Breast epithelium (tissue), 4 donors: ENCODE measurements around the gene CLDN15. TPM values are rescaled to one million over a fixed set of nuclear protein-coding genes. Genes with fewer than 3 reads are reported as not detected.

ENCODE experiments used
- DNase-seq, 2 donors: peaks; one replicate each; pipeline ENCODE4 v3.0.0-alpha.2; 2019; ENCODE audit warnings: low spot score in 2 of 2
- H3K27ac ChIP-seq, 2 donors: fragments of 200-600 bp; sonication (generic) in 1 of 2; one replicate each; pipeline ENCODE4 v1.5.1; 2016 to 2019; ENCODE audit warnings: mild to moderate bottlenecking in 1 of 2
- H3K27me3 ChIP-seq, 2 donors: fragments of 200-600 bp; sonication (generic) in 1 of 2; one replicate each; pipeline versions ENCODE4 v1.5.1 to v1.6.0; 2017 to 2019; ENCODE audit warnings: control low read depth in 1 of 2, mild to moderate bottlenecking in 1 of 2
- H3K36me3 ChIP-seq: fragments of 200-600 bp; one replicate; pipeline ENCODE4 v1.5.1; 2019
- H3K4me1 ChIP-seq, 2 donors: fragments of 200-600 bp; sonication (generic); one replicate each; pipeline ENCODE4 v1.5.1; 2016 to 2019; ENCODE audit warnings: control low read depth in 1 of 2
- H3K4me3 ChIP-seq, 3 donors: fragments of 200-600 bp; sonication (generic); 1 replicate in 2 of 3; 2 replicates in 1 of 3; pipeline ENCODE4 v1.5.1; 2016 to 2019; ENCODE audit warnings: mild to moderate bottlenecking in 3 of 3, moderate library complexity in 2 of 3
- H3K9me3 ChIP-seq, 2 donors: fragments of 200-600 bp; sonication (generic) in 1 of 2; one replicate each; pipeline ENCODE4 v1.5.1; 2016 to 2019; ENCODE audit warnings: control low read depth in 1 of 2
- POLR2A ChIP-seq: fragments of 450-650 bp; IDR thresholded peaks from one replicate; pipeline ENCODE4 v1.6.1; 2016; ENCODE audit warnings: antibody characterized with exemption, mild to moderate bottlenecking, moderate library complexity
- POLR2AphosphoS5 ChIP-seq, 3 donors: sonication (generic); formaldehyde crosslinking; IDR thresholded peaks; one replicate each; pipeline ENCODE4 v1.6.1; 2017; ENCODE audit warnings: antibody characterized with exemption in 3 of 3
- intact Hi-C: fragments of 100-400 bp; cut with DNase I; formaldehyde crosslinking; loops from one replicate; pipeline ENCODE4 v1.15.1; 2023; ENCODE audit warnings: low total_unique reads
- total RNA-seq, 3 donors: library from RNA; depleted of rRNA; stranded (reverse); fragments of >200 nt; gene quantifications; one replicate each; pipeline ENCODE4 v1.1.0, GENCODE V29; 2016
- TF ChIP-seq, protein P1 (sequence below), 3 donors: fragments of 450-650 bp; IDR thresholded peaks; one replicate each; pipeline ENCODE4 v1.5.1; 2016 to 2017; ENCODE audit warnings: antibody characterized with exemption in 3 of 3, mild to moderate bottlenecking in 3 of 3, moderate library complexity in 3 of 3

CLDN15 gene
- total RNA-seq, 3 donors from 2014 or later, result 14.4 to 44.6 (median 17.1) TPM

DNA sequence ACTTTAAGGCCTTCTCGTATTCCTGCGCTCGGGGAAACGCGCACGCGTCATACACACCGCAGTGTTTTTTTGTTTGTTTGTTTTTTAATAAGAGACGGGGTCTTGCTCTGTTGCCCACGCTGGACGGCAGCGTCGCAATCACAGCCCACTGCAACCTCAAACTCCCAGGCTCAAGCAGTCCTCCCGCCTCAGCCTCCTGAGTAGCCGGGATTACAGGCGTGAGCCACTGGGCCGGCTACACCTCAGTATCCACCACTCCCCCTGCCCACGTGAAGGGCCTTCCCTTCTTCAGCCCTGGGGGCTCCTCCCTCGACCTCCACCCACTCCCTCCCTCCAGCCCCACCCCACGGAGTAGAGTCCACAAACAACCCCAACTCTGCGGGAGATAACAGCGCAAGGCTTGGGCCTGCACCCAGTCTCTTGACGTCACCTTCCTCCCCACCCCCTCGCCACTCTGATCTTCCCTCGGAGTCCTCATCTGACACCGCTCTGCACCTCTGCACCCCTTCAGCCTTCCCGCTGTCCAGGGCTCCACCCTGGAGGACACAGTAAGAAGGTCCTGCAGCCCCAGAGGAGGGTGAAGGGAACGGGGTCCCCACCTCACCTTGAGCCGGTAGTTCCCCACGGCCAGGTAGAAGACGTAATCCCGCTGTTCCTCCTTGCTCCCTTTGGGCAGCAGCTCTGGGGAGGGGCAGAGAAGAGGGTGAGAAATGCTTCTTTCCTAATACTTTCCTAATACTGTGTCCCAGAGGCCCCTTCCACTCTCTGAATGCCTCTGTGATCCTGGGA is 2.8 kb upstream of the CLDN15 start:
- H3K27me3 ChIP-seq, result no peaks in the 10 kb centered on the region
- peak overlapping the region in 1 of 3 donors; percentile 10 for H3K4me3 ChIP-seq
- TF ChIP-seq POLR2AphosphoS5 (IDR thresholded peaks at IDR 0.05), result no peak
- no peak for TF ChIP-seq POLR2A
- TF ChIP-seq, protein P1, sequence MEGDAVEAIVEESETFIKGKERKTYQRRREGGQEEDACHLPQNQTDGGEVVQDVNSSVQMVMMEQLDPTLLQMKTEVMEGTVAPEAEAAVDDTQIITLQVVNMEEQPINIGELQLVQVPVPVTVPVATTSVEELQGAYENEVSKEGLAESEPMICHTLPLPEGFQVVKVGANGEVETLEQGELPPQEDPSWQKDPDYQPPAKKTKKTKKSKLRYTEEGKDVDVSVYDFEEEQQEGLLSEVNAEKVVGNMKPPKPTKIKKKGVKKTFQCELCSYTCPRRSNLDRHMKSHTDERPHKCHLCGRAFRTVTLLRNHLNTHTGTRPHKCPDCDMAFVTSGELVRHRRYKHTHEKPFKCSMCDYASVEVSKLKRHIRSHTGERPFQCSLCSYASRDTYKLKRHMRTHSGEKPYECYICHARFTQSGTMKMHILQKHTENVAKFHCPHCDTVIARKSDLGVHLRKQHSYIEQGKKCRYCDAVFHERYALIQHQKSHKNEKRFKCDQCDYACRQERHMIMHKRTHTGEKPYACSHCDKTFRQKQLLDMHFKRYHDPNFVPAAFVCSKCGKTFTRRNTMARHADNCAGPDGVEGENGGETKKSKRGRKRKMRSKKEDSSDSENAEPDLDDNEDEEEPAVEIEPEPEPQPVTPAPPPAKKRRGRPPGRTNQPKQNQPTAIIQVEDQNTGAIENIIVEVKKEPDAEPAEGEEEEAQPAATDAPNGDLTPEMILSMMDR (IDR thresholded peaks at IDR 0.05), result no peak
- peaks cover 0 to 11% of the 10 kb centered on the region in 2 donors for H3K4me1 ChIP-seq
- no peaks in the 10 kb centered on the region for H3K9me3 ChIP-seq
- no peak for DNase-seq
- intact Hi-C loops, result no loop called here
- peak overlapping the region; percentile 43 to 93 for H3K27ac ChIP-seq
- no peaks in the 10 kb centered on the region for H3K36me3 ChIP-seq

DNA sequence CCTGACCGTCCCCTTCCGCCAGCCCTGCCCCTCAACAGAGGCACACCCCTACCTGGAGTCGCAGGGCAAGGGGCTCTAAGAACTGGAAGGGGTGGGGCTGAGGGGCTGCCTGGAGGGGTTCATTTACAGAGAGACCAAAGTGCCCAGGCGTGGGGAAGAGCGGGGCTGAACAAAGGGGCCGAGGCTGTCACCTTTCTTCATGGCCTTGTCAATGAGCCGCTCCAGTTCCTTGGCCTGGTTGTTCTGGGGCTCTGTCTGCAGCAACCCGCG is 2.3 kb upstream of the CLDN15 start:
- Histone ChIP-seq H3K36me3 (no peaks in the 10 kb centered on the region), H3K4me3 (no peak overlapping the region), H3K27me3 (no peaks in the 10 kb centered on the region), H3K4me1 (peaks cover 0 to 11% of the 10 kb centered on the region in 2 donors), H3K9me3 (no peaks in the 10 kb centered on the region), H3K27ac (peak overlapping the region; percentile 71 to 93)
- TF ChIP-seq, protein P1 (IDR thresholded peaks at IDR 0.05), result no peak
- intact Hi-C loops, result loop anchor here (5.0 kb wide), 1 partner anchor 937 kb away; no protein-coding TSS in a partner anchor
- no peak for DNase-seq

DNA sequence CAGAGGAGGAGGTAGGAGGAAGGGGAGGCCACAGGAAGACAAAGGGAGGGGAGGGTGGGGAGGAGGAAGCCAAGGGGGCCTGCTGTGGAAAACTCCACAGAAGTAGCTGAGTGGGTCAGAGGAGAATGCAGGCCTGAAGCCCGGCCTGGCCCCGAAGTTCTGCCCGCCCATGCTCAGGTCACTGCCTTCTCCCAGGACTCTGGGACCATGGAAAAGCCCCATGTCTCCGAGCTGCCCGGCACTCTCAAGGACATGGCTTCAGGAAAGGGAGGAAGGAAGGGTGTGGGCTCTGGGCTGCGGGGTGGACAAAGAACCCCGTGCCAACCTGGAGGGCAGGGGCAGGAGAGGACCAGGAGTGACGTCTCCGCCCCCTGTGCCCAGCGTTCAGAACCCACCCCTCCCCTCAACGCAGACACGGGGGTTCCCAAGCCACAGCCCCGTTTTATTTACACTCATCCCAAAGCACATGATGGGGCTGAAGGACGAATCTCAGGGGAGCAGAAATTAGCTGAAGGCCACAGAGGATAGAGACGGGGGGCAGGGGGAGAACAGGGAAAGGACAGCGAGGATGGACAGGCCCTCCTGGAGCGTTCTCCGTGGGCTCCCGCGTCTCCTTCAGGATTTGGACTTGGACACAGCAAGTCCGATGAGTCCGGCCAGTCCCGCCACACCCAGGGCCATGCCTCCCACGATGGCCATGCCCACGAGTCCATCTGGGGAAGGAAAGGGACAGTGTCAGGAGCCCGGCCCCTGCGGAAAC is 1.8 kb upstream of the CLDN15 start:
- TF ChIP-seq, protein P1 (IDR thresholded peaks at IDR 0.05), result no peak
- TF ChIP-seq POLR2AphosphoS5 (IDR thresholded peaks at IDR 0.05), result no peak
- no peak for TF ChIP-seq POLR2A
- H3K27ac ChIP-seq, result peak overlapping the region; percentile 71 to 93
- H3K36me3 ChIP-seq, result no peaks in the 10 kb centered on the region
- intact Hi-C loops, result loop anchor here (5.0 kb wide), 1 partner anchor 938 kb away; no protein-coding TSS in a partner anchor
- no peaks in the 10 kb centered on the region for H3K9me3 ChIP-seq
- no peaks in the 10 kb centered on the region for H3K27me3 ChIP-seq
- no peak for DNase-seq
- H3K4me3 ChIP-seq, result peak overlapping the region in 1 of 3 donors; percentile 27
- H3K4me1 ChIP-seq, result peaks cover 0 to 11% of the 10 kb centered on the region in 2 donors

DNA sequence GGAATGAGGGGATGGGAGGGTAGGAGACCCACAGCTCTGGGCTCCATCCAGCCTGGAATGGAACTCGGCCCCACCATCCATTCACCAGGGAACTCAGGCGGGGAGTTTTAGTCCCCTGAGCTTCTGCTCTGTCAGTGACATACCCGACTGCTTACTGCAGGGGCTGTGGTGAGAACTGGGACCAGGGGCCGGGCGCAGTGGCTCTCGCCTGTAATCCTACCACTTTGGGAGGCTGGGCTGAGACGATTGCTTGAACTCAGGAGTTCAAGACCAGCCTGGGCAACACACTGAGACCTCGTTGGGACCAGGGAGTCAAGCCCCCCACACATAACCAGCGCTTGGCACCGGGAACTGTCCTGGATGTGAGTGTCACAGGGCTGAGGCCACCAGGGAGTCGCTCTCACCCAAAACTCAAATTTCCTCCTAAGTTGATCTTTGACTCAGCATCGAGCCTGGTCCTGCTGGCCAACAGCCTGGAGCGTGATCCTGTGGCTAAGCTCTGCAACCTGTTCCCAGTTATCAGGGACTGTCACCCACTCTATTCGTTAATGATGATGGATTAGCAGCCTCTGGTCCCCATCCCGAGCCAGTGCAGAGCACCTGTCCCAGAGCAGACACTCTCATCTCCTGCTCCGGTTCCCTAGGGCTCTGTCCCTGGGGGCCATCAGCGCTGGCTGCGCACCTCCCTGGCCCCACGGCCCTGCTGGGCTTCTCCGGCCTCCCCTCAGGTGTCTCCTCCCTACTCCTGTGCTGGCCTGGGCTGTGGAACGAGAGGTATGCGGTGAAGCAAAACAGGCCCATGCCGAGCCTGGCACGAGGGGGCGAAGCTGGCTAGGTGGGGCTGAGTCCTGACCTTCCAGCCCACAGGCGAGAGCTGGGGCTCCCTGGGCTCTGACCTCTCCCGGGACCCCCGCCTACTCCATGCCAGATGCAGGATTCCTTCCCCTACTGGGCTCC is 902 bp upstream of the CLDN15 start:
- H3K27ac ChIP-seq, result peak overlapping the region; percentile 71 to 93
- no peaks in the 10 kb centered on the region for H3K9me3 ChIP-seq
- H3K36me3 ChIP-seq, result no peaks in the 10 kb centered on the region
- intact Hi-C loops, result loop anchor here (5.0 kb wide), 1 partner anchor 939 kb away; no protein-coding TSS in a partner anchor
- peak overlapping the region in 2 of 3 donors; percentile 30 to 60 for H3K4me3 ChIP-seq
- DNase-seq, result no peak
- peaks cover 0 to 8% of the 10 kb centered on the region in 2 donors for H3K4me1 ChIP-seq
- TF ChIP-seq, protein P1 (IDR thresholded peaks at IDR 0.05), result no peak
- TF ChIP-seq POLR2A (no peak), POLR2AphosphoS5 (IDR thresholded peaks at IDR 0.05) (no peak)
- no peaks in the 10 kb centered on the region for H3K27me3 ChIP-seq
